ENCODE data around the gene MBLAC1. TPM values are rescaled to one million over a fixed set of nuclear protein-coding genes. Genes with fewer than 3 reads are reported as not detected.

MBLAC1 gene
- total RNA-seq, 4 donors from 2014 or later = 3.1 to 8.8 (median 5.0) TPM

DNA sequence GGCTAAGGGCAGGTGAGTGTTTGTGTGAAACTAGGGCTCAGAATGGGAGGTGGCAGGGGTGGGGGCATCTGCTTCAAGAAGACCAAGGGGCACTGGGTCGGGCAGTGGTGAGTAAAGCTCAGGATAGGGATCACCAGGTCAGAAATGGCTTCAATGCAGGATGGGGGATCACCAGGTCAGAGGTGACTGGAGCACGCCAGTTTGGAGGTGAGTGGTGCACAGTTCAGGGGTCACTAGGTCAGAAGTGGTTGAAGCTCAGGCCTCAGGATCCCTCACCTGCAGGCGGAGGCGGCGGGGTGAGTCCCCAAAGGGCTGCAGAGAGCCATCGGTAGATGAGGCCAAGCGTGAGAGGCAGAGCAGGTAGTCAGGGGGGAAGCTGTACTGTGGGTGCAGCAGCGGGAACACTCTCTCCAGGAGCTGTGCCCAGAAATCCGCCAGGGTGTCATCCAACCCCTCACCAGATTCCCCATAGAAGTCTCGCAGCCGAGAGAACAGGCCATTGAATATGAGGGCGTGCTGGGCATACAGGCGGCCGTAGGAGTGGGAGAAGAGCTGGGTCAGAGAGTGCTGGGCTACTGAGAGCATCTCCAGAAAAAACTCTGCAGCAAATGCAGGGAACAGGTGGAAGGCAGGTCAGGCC is 48.6 kb downstream of the MBLAC1 start:
- WGBS = 94% methylated on average over 14 of the region's 14 CpGs
- no peaks in the 10 kb centered on the region for H3K36me3 ChIP-seq
- H3K4me3 ChIP-seq = no peak overlapping the region
- H3K27me3 ChIP-seq = peaks cover 0 to 22% (median 7%) of the 10 kb centered on the region in 4 donors
- no peak for DNase-seq (ENCODE audit: extremely low spot score)
- no peaks in the 10 kb centered on the region for H3K9me3 ChIP-seq
- H3K27ac ChIP-seq (replicated peaks in 1 of 4) = no peak overlapping the region
- intact Hi-C loops (cut with DNase I) = no loop called here
- TF ChIP-seq POLR2A (IDR thresholded peaks at IDR 0.05; ENCODE audit: low read depth) = no peak
- no peak for TF ChIP-seq POLR2AphosphoS5 (IDR thresholded peaks at IDR 0.05)
- no peak for TF ChIP-seq EP300 (IDR thresholded peaks at IDR 0.05)
- TF ChIP-seq, protein P1, sequence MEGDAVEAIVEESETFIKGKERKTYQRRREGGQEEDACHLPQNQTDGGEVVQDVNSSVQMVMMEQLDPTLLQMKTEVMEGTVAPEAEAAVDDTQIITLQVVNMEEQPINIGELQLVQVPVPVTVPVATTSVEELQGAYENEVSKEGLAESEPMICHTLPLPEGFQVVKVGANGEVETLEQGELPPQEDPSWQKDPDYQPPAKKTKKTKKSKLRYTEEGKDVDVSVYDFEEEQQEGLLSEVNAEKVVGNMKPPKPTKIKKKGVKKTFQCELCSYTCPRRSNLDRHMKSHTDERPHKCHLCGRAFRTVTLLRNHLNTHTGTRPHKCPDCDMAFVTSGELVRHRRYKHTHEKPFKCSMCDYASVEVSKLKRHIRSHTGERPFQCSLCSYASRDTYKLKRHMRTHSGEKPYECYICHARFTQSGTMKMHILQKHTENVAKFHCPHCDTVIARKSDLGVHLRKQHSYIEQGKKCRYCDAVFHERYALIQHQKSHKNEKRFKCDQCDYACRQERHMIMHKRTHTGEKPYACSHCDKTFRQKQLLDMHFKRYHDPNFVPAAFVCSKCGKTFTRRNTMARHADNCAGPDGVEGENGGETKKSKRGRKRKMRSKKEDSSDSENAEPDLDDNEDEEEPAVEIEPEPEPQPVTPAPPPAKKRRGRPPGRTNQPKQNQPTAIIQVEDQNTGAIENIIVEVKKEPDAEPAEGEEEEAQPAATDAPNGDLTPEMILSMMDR (IDR thresholded peaks at IDR 0.05) = no peak
- H3K4me1 ChIP-seq = peaks cover 21 to 39% (median 30%) of the 10 kb centered on the region in 4 donors

DNA sequence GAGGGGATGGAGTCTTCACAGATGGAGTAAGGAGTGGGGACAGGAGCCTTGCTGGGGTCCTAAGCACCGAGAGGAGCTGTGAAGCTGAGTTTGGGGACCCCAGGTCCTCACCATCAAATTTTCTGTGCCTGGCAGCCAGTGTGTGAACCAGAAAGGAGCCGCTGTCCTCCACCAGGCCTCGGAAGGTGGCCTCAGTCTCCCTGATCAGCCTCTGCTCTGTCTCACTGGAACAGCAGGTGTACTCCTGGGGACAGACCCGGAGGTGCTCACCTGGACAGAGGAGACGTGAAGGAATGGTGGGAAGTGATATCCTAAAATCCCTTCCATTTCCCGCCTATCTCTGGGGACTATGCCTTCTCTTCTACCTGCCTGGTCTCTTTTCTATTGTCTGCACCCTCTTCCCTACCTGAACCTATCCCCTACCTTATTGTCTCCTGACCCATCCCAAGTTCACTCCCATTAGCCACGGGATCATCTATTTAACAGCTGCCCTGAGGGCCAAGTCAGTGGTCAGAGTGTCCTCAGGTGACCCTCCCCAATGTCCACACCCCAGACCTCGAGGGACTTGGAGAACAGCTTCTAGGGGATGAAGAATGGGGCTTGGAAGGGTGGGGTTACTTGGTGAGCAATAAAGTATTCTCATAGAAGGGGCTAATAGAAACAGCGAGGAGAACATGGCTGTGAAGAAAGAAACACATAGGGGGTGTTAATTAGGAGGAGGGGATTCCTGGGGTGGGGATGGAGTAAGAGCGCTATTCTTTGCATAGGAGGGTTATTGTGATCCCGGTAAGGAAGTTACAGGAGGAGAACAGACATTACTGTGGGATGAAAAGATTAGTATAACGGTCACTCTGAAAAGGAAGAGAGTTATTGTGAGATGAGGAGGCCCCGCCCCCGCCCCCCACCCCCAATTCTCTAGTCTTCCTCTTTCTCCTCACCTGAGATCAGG is 49.6 kb downstream of the MBLAC1 start:
- Histone ChIP-seq H3K9me3 (no peaks in the 10 kb centered on the region), H3K4me3 (peak overlapping the region; percentile 45 to 59 (median 51)), H3K27ac (replicated peaks in 1 of 4) (peak overlapping the region in 3 of 4 donors; percentile 29 to 59 (median 49)), H3K36me3 (no peaks in the 10 kb centered on the region), H3K4me1 (peaks cover 21 to 31% (median 24%) of the 10 kb centered on the region in 4 donors), H3K27me3 (peaks cover 0 to 14% (median 3%) of the 10 kb centered on the region in 4 donors)
- 51% methylated on average over 14 of the region's 14 CpGs for WGBS
- DNase-seq (ENCODE audit: extremely low spot score) = no peak
- intact Hi-C loops (cut with DNase I) = no loop called here
- TF ChIP-seq POLR2A (IDR thresholded peaks at IDR 0.05; ENCODE audit: low read depth) (no peak), EP300 (IDR thresholded peaks at IDR 0.05) (no peak), POLR2AphosphoS5 (IDR thresholded peaks at IDR 0.05) (no peak)
- TF ChIP-seq, protein P1 (IDR thresholded peaks at IDR 0.05) = no peak

DNA sequence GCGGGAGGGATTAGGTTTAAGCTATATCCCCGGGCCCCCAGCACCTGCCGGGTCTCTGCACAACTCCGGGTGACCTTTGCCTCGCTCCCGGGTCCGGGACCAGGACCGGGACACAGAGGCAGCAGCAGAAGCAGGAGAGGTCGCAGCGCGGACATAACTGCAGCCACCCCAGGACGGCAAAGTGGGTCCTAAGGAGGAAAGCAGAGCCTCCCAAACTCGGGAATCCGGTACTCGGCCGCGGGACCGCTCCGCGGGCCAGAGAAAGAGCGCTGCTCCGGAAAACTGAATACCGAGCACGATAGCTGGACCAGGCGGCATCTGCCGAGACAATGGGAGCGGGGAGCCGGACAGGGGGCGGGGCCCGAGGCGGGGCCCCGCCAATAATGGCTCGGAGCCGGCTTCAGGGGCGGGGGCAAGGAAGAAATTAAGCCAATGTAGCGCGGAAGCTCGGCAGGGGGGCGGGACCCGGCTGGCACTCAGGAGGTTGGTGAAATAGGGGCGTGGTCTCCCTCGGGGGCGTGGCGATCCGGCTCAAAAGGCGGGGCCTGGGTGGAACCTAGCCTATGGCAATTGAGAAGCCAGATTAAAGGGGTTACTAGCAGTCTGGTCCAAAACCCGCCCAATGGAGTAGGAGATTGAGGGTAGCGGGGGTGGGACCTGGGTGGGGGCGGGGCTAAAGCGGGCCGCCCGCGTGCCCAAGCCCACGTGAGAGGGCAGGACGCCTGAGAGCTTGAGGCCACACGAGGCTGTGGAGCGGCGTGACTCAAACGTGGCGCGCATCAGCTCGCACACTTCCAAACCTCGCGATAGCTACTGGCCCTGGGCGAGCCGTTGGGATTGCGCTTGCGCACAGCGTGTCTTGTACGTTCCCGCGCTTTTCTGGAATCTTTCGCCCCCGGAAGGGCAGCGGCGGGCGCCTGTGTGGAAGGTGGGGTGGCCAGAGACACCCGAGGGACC is 50.6 kb downstream of the MBLAC1 start, which contains the start of the genes GPC2 and STAG3:
GPC2 (minus strand) TSS at position 337 of the 957 bp plus-strand sequence; CDS start at position 155, 182 bp downstream.
STAG3 (plus strand) TSS at position 874 of the 957 bp plus-strand sequence. CDS start 2,639 bp downstream, outside the sequence.
- peak within 1 kb of the TSS; percentile 45 to 59 (median 51) for H3K4me3 ChIP-seq
- no peaks in the 10 kb centered on the region for H3K36me3 ChIP-seq
- intact Hi-C loops (cut with DNase I) = no loop called here
- peaks cover 16 to 23% (median 17%) of the 10 kb centered on the region in 4 donors for H3K4me1 ChIP-seq
- DNase-seq (ENCODE audit: extremely low spot score) = peak; percentile 98
- no peaks in the 10 kb centered on the region for H3K9me3 ChIP-seq
- TF ChIP-seq, protein P1 (IDR thresholded peaks at IDR 0.05) = no peak
- TF ChIP-seq EP300 (IDR thresholded peaks at IDR 0.05) = no peak
- TF ChIP-seq POLR2AphosphoS5 (IDR thresholded peaks at IDR 0.05) = no peak
- no peak for TF ChIP-seq POLR2A (IDR thresholded peaks at IDR 0.05; ENCODE audit: low read depth)
- H3K27me3 ChIP-seq = peaks cover 0 to 4% (median 0%) of the 10 kb centered on the region in 4 donors
- WGBS = 2% methylated on average over 34 of the region's 78 CpGs
- H3K27ac ChIP-seq (replicated peaks in 1 of 4) = peak within 1 kb of the TSS in 3 of 4 donors; percentile 29 to 59 (median 49)

Small RNA genes lying within 50 kb of the gene (small RNA-seq; reads per million reads assigned to genes)
- gene MIR106B (50.4 to 64.0 (median 59.8) reads per million in 3 donors), gene MIR25 (1,008 to 1,328 (median 1,111) reads per million in 3 donors), gene MIR93 (130 to 153 (median 147) reads per million in 3 donors)

Other genes starting within 250 kb of the MBLAC1 start
- under 1 TPM in 1 of 4 donors, not detected in 3; 0.65 TPM for gene OR2AE1, start 249.9 kb upstream of the MBLAC1 start, total RNA-seq
- 10 to 100 TPM; 21.2 to 27.8 (median 24.7) TPM for gene TRIM4, start 207.4 kb upstream of the MBLAC1 start, total RNA-seq
- gene GJC3, start 197.3 kb upstream of the MBLAC1 start, total RNA-seq = not detected
- 1 to 10 TPM; 2.5 to 3.4 (median 3.0) TPM for gene AZGP1, start 150.9 kb upstream of the MBLAC1 start, total RNA-seq
- 10 to 100 TPM; 22.7 to 27.0 (median 24.0) TPM for gene ZKSCAN1, start 111.4 kb upstream of the MBLAC1 start, total RNA-seq
- 10 to 100 TPM; 12.9 to 18.4 (median 16.1) TPM for gene ZSCAN21, start 77.2 kb upstream of the MBLAC1 start, total RNA-seq
- 10 to 100 TPM; 15.6 to 25.3 (median 20.7) TPM for gene ZNF3, start 45.2 kb upstream of the MBLAC1 start, total RNA-seq
- 10 to 100 TPM; 49.4 to 97.6 (median 73.7) TPM for gene COPS6, start 38.0 kb upstream of the MBLAC1 start, total RNA-seq
- gene MCM7, start 25.6 kb upstream of the MBLAC1 start, total RNA-seq = 10 to 100 TPM; 35.3 to 60.3 (median 41.1) TPM
- gene AP4M1, start 25.3 kb upstream of the MBLAC1 start, total RNA-seq = 10 to 100 TPM; 19.9 to 31.7 (median 26.1) TPM
- 10 to 100 TPM; 48.5 to 92.1 (median 77.8) TPM for gene TAF6, start 7.6 kb upstream of the MBLAC1 start, total RNA-seq
- 10 to 100 TPM in 3 of 4 donors, 1 to 10 TPM in 1; 8.3 to 16.2 (median 13.3) TPM for gene CNPY4, start 7.3 kb upstream of the MBLAC1 start, total RNA-seq
- 100 to 1,000 TPM; 117 to 184 (median 152) TPM for gene LAMTOR4, start 22.0 kb downstream of the MBLAC1 start, total RNA-seq
- gene TRAPPC14, start 31.8 kb downstream of the MBLAC1 start, total RNA-seq = 1 to 10 TPM; 5.5 to 8.8 (median 6.8) TPM
- gene GAL3ST4, start 41.6 kb downstream of the MBLAC1 start, total RNA-seq = 1 to 10 TPM; 1.6 to 7.3 (median 2.8) TPM
- 1 to 10 TPM in 1 of 4 donors, under 1 TPM in 3; 0.33 to 1.0 (median 0.71) TPM for gene GPC2, start 50.4 kb downstream of the MBLAC1 start, total RNA-seq
- under 1 TPM in 3 of 4 donors, not detected in 1; 0.13 to 0.92 (median 0.50) TPM for gene STAG3, start 51.0 kb downstream of the MBLAC1 start, total RNA-seq
- 1 to 10 TPM in 2 of 4 donors, under 1 TPM in 1, not detected in 1; 0.23 to 1.5 (median 1.4) TPM for gene PVRIG, start 93.0 kb downstream of the MBLAC1 start, total RNA-seq
- gene SPDYE3, start 180.7 kb downstream of the MBLAC1 start, total RNA-seq = not detected
- 10 to 100 TPM; 13.5 to 33.6 (median 20.7) TPM for gene PILRB, start 231.2 kb downstream of the MBLAC1 start, total RNA-seq
- 1 to 10 TPM; 3.3 to 8.8 (median 5.4) TPM for gene PILRA, start 246.5 kb downstream of the MBLAC1 start, total RNA-seq